IMR-90 (cell line): Measurements from ENCODE around the gene PRKG2. TPM values are rescaled to one million over a fixed set of nuclear protein-coding genes. Genes with fewer than 3 reads are reported as not detected.

Experiments used
- ATAC-seq: fragments of 200-7000 bp; cut with Tn5 transposase; 2 replicates; pipeline ENCODE4 v1.9.1; 2020; ENCODE audit warnings: low read depth, mild to moderate bottlenecking, moderate library complexity
- BruUV-seq: library from RNA; stranded (reverse); fragments of 400-500 nt; replicated peaks from 2 replicates; lab custom pipeline; 2021; lab: Mats Ljungman, UMichigan
- CTCF ChIA-PET: fragments of 300-600 bp; formaldehyde crosslinking; extraction: SDS; loops from one replicate; lab custom pipeline; 2021; ENCODE audit warnings: antibody characterized with exemption; lab: Yijun Ruan, JAX
- POLR2A ChIA-PET: fragments of 300-600 bp; sonication (Branson Sonifier 250); formaldehyde crosslinking; loops from one replicate; lab custom pipeline; 2022; ENCODE audit warnings: antibody characterized with exemption; ENCODE audit not compliant: unreplicated experiment; lab: Charles Lee
- DNase-seq: peaks from one replicate; pipeline ENCODE4 v3.0.0; 2013
- H2AFZ ChIP-seq: replicated peaks from 2 replicates; pipeline ENCODE3; 2013; ENCODE audit warnings: low read length, mild to moderate bottlenecking; ENCODE audit not compliant: poor library complexity
- H2AK5ac ChIP-seq: 2 replicates; pipeline ENCODE4 v1.6.1; 2013; ENCODE audit warnings: low read depth, low read length, inconsistent platforms
- H2AK9ac ChIP-seq: replicated peaks from 2 replicates; pipeline ENCODE3; 2013; ENCODE audit warnings: mild to moderate bottlenecking, low read depth, low read length, moderate library complexity; ENCODE audit not compliant: poor library complexity
- H2BK120ac ChIP-seq: 2 replicates; pipeline ENCODE4 v1.6.1; 2013; ENCODE audit warnings: low read depth, low read length, inconsistent platforms
- H2BK15ac ChIP-seq: 3 replicates; pipeline ENCODE4 v1.6.1; 2013; ENCODE audit warnings: low read depth, low read length, inconsistent platforms
- H2BK20ac ChIP-seq: 2 replicates; pipeline ENCODE4 v1.6.1; 2013; ENCODE audit warnings: low read depth, mild to moderate bottlenecking, inconsistent platforms, low read length, moderate library complexity
- H2BK5ac ChIP-seq: 2 replicates; pipeline ENCODE4 v1.6.1; 2013; ENCODE audit warnings: mild to moderate bottlenecking, low read depth, low read length, inconsistent platforms; ENCODE audit not compliant: poor library complexity, severe bottlenecking
- H3K14ac ChIP-seq: replicated peaks from 2 replicates; pipeline ENCODE4 v1.6.1; 2013; ENCODE audit warnings: low read depth, low read length, inconsistent platforms
- H3K18ac ChIP-seq: 2 replicates; pipeline ENCODE4 v1.6.1; 2013; ENCODE audit warnings: low read depth, low read length, control low read depth
- H3K23ac ChIP-seq: 2 replicates; pipeline ENCODE4 v1.6.1; 2013; ENCODE audit warnings: low read depth, low read length, inconsistent platforms
- H3K27ac ChIP-seq: 2 replicates; pipeline ENCODE4 v1.5.1; 2013; ENCODE audit warnings: mild to moderate bottlenecking, control low read depth, low read length; ENCODE audit not compliant: insufficient read depth
- H3K27me3 ChIP-seq: 2 replicates; pipeline ENCODE4 v1.6.1; 2013; ENCODE audit warnings: low read length; ENCODE audit not compliant: control insufficient read depth, insufficient read depth
- H3K36me3 ChIP-seq: 2 replicates; pipeline ENCODE4 v1.6.1; 2013; ENCODE audit warnings: low read length, mixed read lengths; ENCODE audit not compliant: control insufficient read depth, insufficient read depth
- H3K4ac ChIP-seq: 2 replicates; pipeline ENCODE4 v1.6.1; 2013; ENCODE audit warnings: low read depth, low read length, inconsistent platforms
- H3K4me1 ChIP-seq: 2 replicates; pipeline ENCODE4 v1.6.1; 2013; ENCODE audit warnings: low read length, mixed read lengths; ENCODE audit not compliant: control insufficient read depth, insufficient read depth
- H3K4me2 ChIP-seq: 2 replicates; pipeline ENCODE4 v1.6.1; 2013; ENCODE audit warnings: low read depth, mild to moderate bottlenecking, control low read depth, low read length, moderate library complexity
- H3K4me3 ChIP-seq: 2 replicates; pipeline ENCODE4 v1.5.1; 2013; ENCODE audit warnings: low read depth, mild to moderate bottlenecking, control low read depth, low read length, moderate library complexity; ENCODE audit not compliant: insufficient read depth
- H3K56ac ChIP-seq: 2 replicates; pipeline ENCODE4 v1.6.1; 2013; ENCODE audit warnings: low read length, inconsistent platforms; ENCODE audit not compliant: insufficient read depth; ENCODE audit errors: extremely low read depth
- H3K79me1 ChIP-seq, 2 experiments: 2 replicates each; pipeline ENCODE4 v1.6.1; 2013; ENCODE audit warnings: low read length in 2 of 2, inconsistent platforms in 1 of 2, low read depth in 1 of 2
- H3K9ac ChIP-seq: 2 replicates; pipeline ENCODE4 v1.6.1; 2013; ENCODE audit warnings: low read depth, low read length, control low read depth
- H3K9me1 ChIP-seq: 2 replicates; pipeline ENCODE4 v1.6.1; 2013; ENCODE audit warnings: low read length, inconsistent platforms; ENCODE audit not compliant: insufficient read depth
- H3K9me3 ChIP-seq: 2 replicates; pipeline ENCODE4 v1.6.1; 2013; ENCODE audit warnings: low read length; ENCODE audit not compliant: control insufficient read depth, insufficient read depth
- H4K20me1 ChIP-seq: 2 replicates; pipeline ENCODE4 v1.6.1; 2013; ENCODE audit warnings: low read length, inconsistent platforms; ENCODE audit not compliant: insufficient read depth
- H4K5ac ChIP-seq: 2 replicates; pipeline ENCODE4 v1.6.1; 2013; ENCODE audit warnings: mild to moderate bottlenecking, low read depth, low read length, control low read depth
- H4K8ac ChIP-seq, 2 experiments: 2 replicates each; pipeline ENCODE4 v1.6.1; 2013; ENCODE audit warnings: low read depth in 2 of 2, low read length in 2 of 2, control low read depth in 1 of 2, inconsistent platforms in 1 of 2
- H4K91ac ChIP-seq: 2 replicates; pipeline ENCODE4 v1.6.1; 2013; ENCODE audit warnings: low read depth, low read length, inconsistent platforms; ENCODE audit not compliant: insufficient read depth
- BHLHE40 ChIP-seq: fragments of 150-350 bp; IDR thresholded peaks from 2 replicates; pipeline ENCODE4 v1.6.1; 2016; ENCODE audit warnings: mild to moderate bottlenecking, low read depth, low read length
- CEBPB ChIP-seq: IDR thresholded peaks from 2 replicates; pipeline ENCODE4 v1.6.1; 2012; ENCODE audit warnings: low read depth, low read length, improper control_type of control experiment
- CHD1 ChIP-seq: IDR thresholded peaks from 2 replicates; pipeline ENCODE4 v1.6.1; 2012; ENCODE audit warnings: low read depth, low read length, improper control_type of control experiment
- FOS ChIP-seq: fragments of 150-350 bp; IDR thresholded peaks from 2 replicates; pipeline ENCODE4 v1.6.1; 2016; ENCODE audit warnings: low read depth, low read length
- MAFK ChIP-seq: IDR thresholded peaks from 2 replicates; pipeline ENCODE4 v1.6.1; 2012; ENCODE audit warnings: low read depth, low read length, improper control_type of control experiment
- MAZ ChIP-seq: IDR thresholded peaks from 2 replicates; pipeline ENCODE4 v1.6.1; 2012; ENCODE audit warnings: low read depth, mild to moderate bottlenecking, low read length, improper control_type of control experiment, moderate library complexity, borderline replicate concordance
- MXI1 ChIP-seq: IDR thresholded peaks from 2 replicates; pipeline ENCODE4 v1.6.1; 2012; ENCODE audit warnings: low read depth, mild to moderate bottlenecking, low read length, moderate library complexity, borderline replicate concordance
- NFE2L2 ChIP-seq: fragments of 150-350 bp; IDR thresholded peaks from 2 replicates; pipeline ENCODE4 v1.6.1; 2016; ENCODE audit warnings: low read depth, mild to moderate bottlenecking, low read length
- POLR2A ChIP-seq: IDR thresholded peaks from 2 replicates; pipeline ENCODE4 v1.6.1; 2012; ENCODE audit warnings: mild to moderate bottlenecking, low read depth, low read length
- RAD21 ChIP-seq: IDR thresholded peaks from 2 replicates; pipeline ENCODE4 v1.6.1; 2012; ENCODE audit warnings: low read length, improper control_type of control experiment
- RFX5 ChIP-seq: IDR thresholded peaks from 2 replicates; pipeline ENCODE4 v1.8.0; 2012; ENCODE audit warnings: low read depth, mild to moderate bottlenecking, low read length, moderate library complexity
- SMC3 ChIP-seq: fragments of 150-350 bp; IDR thresholded peaks from 2 replicates; pipeline ENCODE4 v1.6.1; 2016; ENCODE audit warnings: low read depth, mild to moderate bottlenecking, antibody characterized with exemption, low read length, moderate library complexity
- USF2 ChIP-seq: fragments of 150-350 bp; IDR thresholded peaks from 2 replicates; pipeline ENCODE4 v1.6.1; 2017; ENCODE audit warnings: mild to moderate bottlenecking, antibody characterized with exemption, low read length, low read depth
- WGBS, 2 experiments: methylation state at CpG; one replicate each; pipeline versions ENCODE4 v1.1.5 to v1.1.7; 2013; ENCODE audit warnings: missing lambda C conversion rate in 2 of 2; ENCODE audit not compliant: insufficient read length in 1 of 2; ENCODE audit errors: extremely low coverage in 2 of 2; 5-methylcytosine and 5-hydroxymethylcytosine counted together
- dilution Hi-C: fragments of 300-500 bp; cut with HindIII; formaldehyde crosslinking; loops from one replicate; pipeline ENCODE4 v1.14.3; 2018; ENCODE audit warnings: low sequenced_read_pairs; ENCODE audit not compliant: unreplicated experiment
- in situ Hi-C: fragments of 300-500 bp; cut with MboI; formaldehyde crosslinking; loops from 3 replicates; pipeline ENCODE4 v1.14.3; 2019; ENCODE audit warnings: low sequenced_read_pairs, inconsistent platforms, mixed read lengths
- intact Hi-C: fragments of 100-400 bp; cut with micrococcal nuclease; formaldehyde crosslinking; loops from 2 replicates; pipeline ENCODE4 v1.10.0; 2022
- polyA plus RNA-seq, 3 experiments: library from polyadenylated mRNA; depleted of rRNA; stranded (reverse); fragments of >200 nt; gene quantifications; 2 replicates each; pipeline ENCODE4 v1.2.3, GENCODE V29; 2012; ENCODE audit warnings: low replicate concordance in 1 of 3
- total RNA-seq: library from RNA; depleted of rRNA; stranded (reverse); fragments of >200 nt; gene quantifications from 2 replicates; pipeline ENCODE4 v1.2.3, GENCODE V29; 2012

PRKG2 gene
- total and polyA plus RNA-seq, 2 of the 4 experiments (the other 2 are of a cell fraction) = 0.44 to 2.0 TPM

GRCh38 chr4:81218206-81218605 is 3.2 kb upstream of the PRKG2 start:
- H3K23ac ChIP-seq = no peak overlapping the region
- no peak overlapping the region for H3K56ac ChIP-seq
- H4K8ac ChIP-seq = no peak overlapping the region
- CTCF ChIA-PET = no interaction called here
- H2AFZ ChIP-seq = no peak overlapping the region
- no peaks in the 10 kb centered on the region for H3K9me3 ChIP-seq
- intact Hi-C loops (no loop called here), in situ Hi-C loops (no loop called here), dilution Hi-C loops (no loop called here)
- H4K91ac ChIP-seq = no peak overlapping the region
- H4K5ac ChIP-seq = no peak overlapping the region
- no peak overlapping the region for H2BK5ac ChIP-seq
- BruUV-seq = no TSS peak
- peaks cover 2% of the 10 kb centered on the region; the same call in 1 of the 2 replicates for H3K4me1 ChIP-seq
- no peak overlapping the region for H3K4me3 ChIP-seq
- no peak overlapping the region for H3K18ac ChIP-seq
- no CpG with 5 or more reads among the region's 1 CpG for WGBS, 2 experiments
- no peak overlapping the region for H3K14ac ChIP-seq
- H2AK9ac ChIP-seq = no peak overlapping the region
- H3K4me2 ChIP-seq = no peak overlapping the region
- H3K9me1 ChIP-seq = no peaks in the 10 kb centered on the region
- no peak overlapping the region for H2BK20ac ChIP-seq
- H2AK5ac ChIP-seq = no peak overlapping the region
- POLR2A ChIA-PET = no interaction called here
- H2BK15ac ChIP-seq = no peak overlapping the region
- no peak overlapping the region for H3K4ac ChIP-seq
- no peaks in the 10 kb centered on the region for H4K20me1 ChIP-seq
- H3K27ac ChIP-seq = no peak overlapping the region
- no peaks in the 10 kb centered on the region for H3K79me1 ChIP-seq
- H3K27me3 ChIP-seq = peaks cover 2% of the 10 kb centered on the region; the same call in 1 of the 2 replicates
- ATAC-seq = no peak
- no peak for DNase-seq
- no peak overlapping the region for H2BK120ac ChIP-seq
- H3K9ac ChIP-seq = no peak overlapping the region
- no peaks in the 10 kb centered on the region for H3K36me3 ChIP-seq
- TF ChIP-seq RFX5 (no peak), CHD1 (no peak), MAFK (no peak), CEBPB (no peak), POLR2A (no peak), USF2 (no peak), MXI1 (no peak), SMC3 (no peak), BHLHE40 (no peak), FOS (no peak), NFE2L2 (no peak), RAD21 (no peak), MAZ (no peak)
